Dermis microvascular lymphatic vessel endothelial cell (primary cell): ENCODE results near the gene DIPK1A. TPM values are rescaled to one million over a fixed set of nuclear protein-coding genes. Genes with fewer than 3 reads are reported as not detected.

Source experiments
- DNase-seq, 2 donors: peaks; one replicate each; pipeline versions ENCODE4 v3.0.0 to v3.0.0-alpha.2; 2010; ENCODE audit warnings: low read depth in 2 of 2
- total RNA-seq: library from RNA; depleted of rRNA; stranded (reverse); fragments of >200 nt; gene quantifications from 2 replicates; pipeline ENCODE4 v1.2.1, GENCODE V29; 2014

DIPK1A gene
- total RNA-seq, 1 donor from 2014 or later: 0.13 TPM

DNA sequence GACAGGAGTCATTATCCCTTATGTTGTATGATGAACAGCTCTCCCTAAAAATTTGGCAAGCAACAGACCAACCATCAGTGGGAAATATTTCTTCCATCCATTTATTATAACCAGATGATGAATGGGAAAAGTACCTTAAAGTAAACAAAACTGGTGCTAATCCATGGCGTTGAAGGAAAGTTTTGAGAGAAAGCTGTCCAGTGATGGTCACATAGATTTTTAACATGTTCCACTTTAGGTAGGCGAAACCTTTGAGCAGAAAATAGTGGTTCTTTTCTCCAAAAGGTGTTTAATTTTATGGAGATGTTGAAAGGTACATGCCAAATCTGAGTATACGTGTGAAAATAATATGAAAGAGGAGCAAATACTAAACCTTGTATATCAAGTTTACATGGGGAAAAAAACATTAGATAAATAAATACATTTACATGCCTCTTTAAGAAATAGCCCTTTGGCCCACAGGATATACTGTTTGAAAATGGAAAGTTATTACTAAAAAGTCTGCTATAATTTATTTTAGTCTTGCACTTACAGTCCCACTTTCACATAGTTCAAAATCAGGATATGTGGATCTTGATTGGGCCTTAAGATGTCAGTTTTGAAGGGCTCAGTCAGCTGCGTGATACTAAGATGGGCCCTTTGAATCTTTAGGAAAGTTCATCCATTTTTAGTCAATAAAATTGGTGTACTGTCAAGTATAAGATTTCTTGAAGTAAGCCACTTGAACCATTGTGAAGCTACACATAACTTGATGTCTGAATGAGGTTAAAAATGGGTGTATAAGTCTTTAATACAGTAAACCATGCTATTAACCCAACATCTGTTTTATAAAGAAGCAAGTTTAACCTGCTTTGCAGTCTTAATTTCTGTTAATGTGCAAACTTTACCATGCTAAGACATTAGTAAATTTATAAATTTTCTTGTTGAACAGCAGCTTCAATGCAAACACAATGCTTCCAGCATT is 118.9 kb downstream of the DIPK1A start:
- no peak for DNase-seq

GRCh38 chr1:92840600-92840999 is 120.7 kb downstream of the DIPK1A start:
- DNase-seq: no peak

GRCh38 chr1:92839442-92839841 is 121.8 kb downstream of the DIPK1A start:
- no peak for DNase-seq

DNA sequence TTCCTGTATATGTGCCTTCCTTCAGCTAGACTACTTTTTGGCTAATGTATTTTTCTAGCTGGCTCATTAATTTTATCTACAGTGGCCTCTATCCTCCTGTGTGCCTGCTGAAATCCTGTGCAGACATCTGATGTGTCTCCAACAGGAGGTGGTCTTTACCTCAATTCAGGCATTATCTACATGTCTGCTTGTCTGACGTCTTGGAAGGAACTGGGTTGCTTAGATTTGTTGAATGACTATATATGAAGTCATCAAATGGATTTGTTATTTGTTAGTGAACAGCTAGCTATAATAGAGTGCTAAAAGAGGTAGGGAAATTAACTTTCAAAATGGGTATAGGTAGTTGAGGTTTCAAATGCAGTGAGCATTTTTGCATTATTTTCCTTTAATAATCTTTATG is 122.7 kb downstream of the DIPK1A start:
- DNase-seq: no peak

- DNase-seq: no peak
Observed at GRCh38 chr1:92837062-92837461, 124.2 kb downstream of the DIPK1A start.

DNA sequence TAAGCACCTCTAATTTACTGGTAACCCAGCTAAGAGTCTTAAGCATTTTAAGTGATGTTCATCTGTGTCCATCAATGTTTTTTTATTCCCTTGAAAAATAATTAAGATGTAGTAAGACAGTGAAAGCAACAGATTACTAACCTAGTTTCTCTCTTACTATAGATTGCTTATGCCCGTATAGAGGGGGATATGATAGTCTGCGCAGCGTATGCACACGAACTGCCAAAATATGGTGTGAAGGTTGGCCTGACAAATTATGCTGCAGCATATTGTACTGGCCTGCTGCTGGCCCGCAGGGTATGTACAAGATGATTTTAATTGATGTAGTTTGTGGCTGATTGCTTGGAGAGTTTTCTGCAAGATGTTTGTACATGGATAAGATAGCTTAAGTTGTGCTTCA is 126.6 kb downstream of the DIPK1A start:
- DNase-seq: no peak

DNA sequence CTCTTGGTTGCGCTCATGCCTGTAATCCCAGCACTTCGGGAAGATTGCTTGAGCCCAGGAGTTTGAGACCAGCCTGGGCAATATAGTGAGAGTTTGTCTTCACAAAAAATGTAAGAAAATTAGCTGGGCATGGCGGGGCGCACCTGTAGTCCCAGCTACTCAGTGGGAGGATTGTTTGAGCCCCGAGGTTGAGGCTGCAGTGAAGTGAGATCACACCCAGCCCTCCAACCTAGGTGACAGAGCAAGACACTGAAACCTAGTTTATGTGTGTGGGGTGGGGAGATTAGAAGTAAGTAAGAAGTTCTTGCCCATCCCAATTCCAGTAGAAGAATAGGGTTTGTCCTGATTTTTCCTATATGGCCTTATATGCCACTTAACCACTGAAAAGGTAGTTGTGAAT is 127.4 kb downstream of the DIPK1A start:
- DNase-seq: no peak

DNA sequence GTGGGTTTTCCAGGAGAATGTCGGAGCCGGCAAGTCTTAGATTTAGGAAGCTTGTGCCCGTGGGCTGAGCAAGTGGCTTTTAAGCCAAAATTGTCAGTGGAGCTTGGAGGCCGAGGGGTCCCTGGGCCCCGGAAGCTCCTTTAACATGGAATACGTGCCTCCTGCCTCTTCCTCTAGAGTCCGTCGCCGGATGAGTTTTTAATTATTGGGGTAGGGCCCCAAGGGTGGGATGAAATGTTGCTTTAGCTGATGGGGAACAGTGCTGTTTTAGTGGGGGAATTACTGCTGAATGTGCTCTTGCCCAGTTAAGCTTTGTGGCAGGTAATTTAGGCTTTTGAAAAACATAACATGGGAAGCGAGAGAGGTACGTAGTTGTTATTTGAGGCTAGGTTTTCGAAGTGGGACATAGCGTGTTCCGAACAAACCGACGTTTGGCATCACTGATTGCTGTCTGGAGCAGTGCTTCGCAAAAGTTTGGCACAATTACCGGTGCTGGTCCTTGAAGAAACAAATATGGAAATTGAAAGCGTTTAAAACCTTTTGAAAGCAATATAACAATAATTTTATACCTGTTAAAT is 128.6 kb downstream of the DIPK1A start:
- DNase-seq: peak in 1 of 2 donors; percentile 25

- DNase-seq: peak; percentile 94 to 97
Observed at GRCh38 chr1:92831762-92832536, 129.3 kb downstream of the DIPK1A start, which contains the start of gene RPL5. TSS of gene RPL5 (plus strand) at chr1:92832040. CDS start at chr1:92832115, 75 bp downstream.

- DNase-seq: no peak
Observed at GRCh38 chr1:92831368-92831761, 129.9 kb downstream of the DIPK1A start.

GRCh38 chr1:92826792-92827191 is 134.5 kb downstream of the DIPK1A start:
- no peak for DNase-seq

- DNase-seq: peak in 1 of 2 donors; percentile 6
Observed at GRCh38 chr1:92822879-92823278, 138.4 kb downstream of the DIPK1A start.

DNA sequence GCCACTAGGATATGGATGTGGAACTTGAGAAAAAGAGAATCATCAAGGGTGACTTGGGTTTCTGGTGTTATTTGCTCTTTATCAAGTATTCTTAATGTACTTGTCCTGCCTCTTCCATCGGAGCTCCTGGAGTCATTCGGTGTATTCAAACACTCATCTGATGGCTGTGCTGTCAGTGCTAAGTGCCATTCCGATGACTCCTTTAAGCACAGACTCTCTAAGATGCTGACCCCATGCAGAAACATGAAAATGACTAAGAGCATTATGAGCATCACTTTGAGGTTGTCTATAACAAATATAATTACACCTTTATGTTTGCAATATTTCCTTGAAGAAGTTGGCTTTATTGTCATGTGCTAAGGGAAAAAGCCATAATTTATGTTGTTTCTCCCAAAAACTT is 140.7 kb downstream of the DIPK1A start:
- no peak for DNase-seq

GRCh38 chr1:92820024-92820423 is 141.2 kb downstream of the DIPK1A start:
- no peak for DNase-seq

DNA sequence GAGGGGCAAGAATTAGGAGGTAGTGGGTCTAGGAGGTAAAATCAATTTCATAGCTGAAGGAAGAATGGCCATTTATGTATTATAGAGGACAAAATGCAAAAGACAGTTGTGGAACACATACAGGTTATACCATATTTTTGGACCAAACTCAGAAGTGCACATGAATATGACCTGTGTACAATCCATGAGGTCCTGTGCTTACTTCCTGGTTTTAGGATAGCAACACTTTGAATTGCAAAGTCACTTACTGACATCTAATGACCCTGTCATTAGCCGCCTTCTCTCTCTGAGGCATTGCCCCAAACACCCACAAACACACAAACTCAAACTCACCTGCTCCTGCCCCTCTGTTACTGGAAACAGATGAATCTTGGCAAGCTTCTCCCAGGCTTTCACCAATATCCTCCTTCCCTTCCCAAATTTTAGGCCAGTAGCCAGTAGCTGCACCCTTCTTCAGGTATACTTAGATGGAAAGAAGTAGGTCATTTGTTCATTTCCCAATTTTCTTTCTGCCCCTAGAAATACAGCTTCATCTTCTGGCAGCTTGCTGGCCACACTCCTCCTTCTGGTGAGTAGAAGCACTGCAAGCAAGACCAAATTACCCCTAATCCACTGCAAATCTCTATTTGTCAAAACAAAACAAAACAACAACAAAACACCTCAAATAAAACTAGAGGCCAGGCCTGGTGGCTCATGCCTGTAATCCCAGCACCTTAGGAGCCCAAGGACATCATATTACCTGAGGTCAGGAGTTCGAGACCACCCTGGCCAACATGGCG is 143.1 kb downstream of the DIPK1A start:
- DNase-seq: peak; percentile 11 to 36

GRCh38 chr1:92817137-92817697 is 144.0 kb downstream of the DIPK1A start:
- DNase-seq: no peak

DNA sequence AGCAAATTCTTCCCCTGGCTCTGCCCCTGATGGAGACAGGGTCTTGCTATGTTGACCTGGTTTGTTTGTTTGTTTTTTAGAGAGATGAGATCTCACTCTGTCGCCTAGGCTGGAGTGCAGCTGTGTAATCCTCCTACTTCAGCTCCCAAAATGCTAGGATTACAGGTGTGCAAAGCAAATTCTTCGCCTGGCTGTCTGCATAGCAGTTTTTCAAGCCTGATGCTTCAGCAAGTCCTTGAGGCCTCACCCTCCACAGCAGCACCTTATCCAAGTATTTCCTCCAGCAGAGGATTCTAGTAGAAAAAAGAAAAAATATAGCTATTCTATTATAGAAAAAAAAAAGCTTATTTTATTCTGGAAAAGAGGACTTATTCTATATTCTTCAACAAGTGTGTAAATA is 144.5 kb downstream of the DIPK1A start:
- no peak for DNase-seq

GRCh38 chr1:92808381-92808780 is 152.9 kb downstream of the DIPK1A start:
- no peak for DNase-seq

DNA sequence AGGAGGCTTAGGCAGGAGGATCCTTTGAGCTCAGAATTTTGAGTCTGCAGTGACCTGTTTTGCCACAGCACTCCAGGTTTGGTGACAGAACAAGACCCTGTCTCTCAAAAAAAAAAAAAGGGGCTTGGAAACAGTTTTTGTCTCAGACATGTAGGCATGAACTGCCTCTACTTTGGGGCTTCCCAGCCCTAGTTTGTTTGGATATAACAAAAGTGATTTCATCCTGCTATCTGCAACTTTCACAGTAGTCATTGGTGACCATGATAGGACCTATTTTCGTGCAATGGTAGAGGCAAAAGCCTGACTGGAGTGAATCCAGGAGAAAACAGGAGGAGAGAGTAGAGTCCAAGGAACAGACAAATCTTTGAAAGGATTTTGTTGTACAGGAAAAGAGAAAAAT is 156.0 kb downstream of the DIPK1A start:
- DNase-seq: no peak

GRCh38 chr1:92804721-92805201 is 156.5 kb downstream of the DIPK1A start:
- DNase-seq: peak in 1 of 2 donors; percentile 86
